Measurements from ENCODE around the gene ZKSCAN8.
"Not testable (repeated sequence)": the region's sequence is repeated elsewhere in the genome, so short reads cannot be mapped to it uniquely, and the experiment has no call there.

Gene ZKSCAN8

GRCh38 chr6:28141500-28142329, at the start of gene ZKSCAN8:
TSS of gene ZKSCAN8 (plus strand) at chr6:28141883. CDS start at chr6:28148408, 6,525 bp downstream.
- DNase-seq: peak; percentile 89

GRCh38 chr6:28102222-28102621, 39.5 kb upstream of the ZKSCAN8 start:
- DNase-seq: not testable (repeated sequence)

- DNase-seq: not testable (repeated sequence)
Measured at GRCh38 chr6:28102699-28103098, 39.0 kb upstream of the ZKSCAN8 start.

- peak; percentile 87 for DNase-seq
Measured at GRCh38 chr6:28104392-28105244, 37.1 kb upstream of the ZKSCAN8 start.

GRCh38 chr6:28105245-28105639, 36.4 kb upstream of the ZKSCAN8 start:
- peak; percentile 9 for DNase-seq

- DNase-seq: no peak
Measured at GRCh38 chr6:28107506-28107905, 34.2 kb upstream of the ZKSCAN8 start.

GRCh38 chr6:28111964-28112363, 29.7 kb upstream of the ZKSCAN8 start:
- DNase-seq: no peak

GRCh38 chr6:28115799-28116198, 25.9 kb upstream of the ZKSCAN8 start:
- DNase-seq: no peak

GRCh38 chr6:28117386-28118050, 24.2 kb upstream of the ZKSCAN8 start:
- no peak for DNase-seq

GRCh38 chr6:28118217-28118616, 23.5 kb upstream of the ZKSCAN8 start:
- DNase-seq: no peak

- DNase-seq: no peak
Measured at GRCh38 chr6:28121876-28122275, 19.8 kb upstream of the ZKSCAN8 start.

- not testable (repeated sequence) for DNase-seq
Measured at GRCh38 chr6:28122283-28122682, 19.4 kb upstream of the ZKSCAN8 start.

- peak; percentile 84 for DNase-seq
Measured at GRCh38 chr6:28124350-28124970, 17.2 kb upstream of the ZKSCAN8 start, which contains the start of gene ZSCAN16. TSS of gene ZSCAN16 (plus strand) at chr6:28124609. CDS start at chr6:28125444, 835 bp downstream.

- peak; percentile 58 for DNase-seq
Measured at GRCh38 chr6:28124971-28125353, 16.7 kb upstream of the ZKSCAN8 start.

GRCh38 chr6:28125401-28125800, 16.3 kb upstream of the ZKSCAN8 start:
- DNase-seq: peak; percentile 10

- peak; percentile 55 for DNase-seq
Measured at GRCh38 chr6:28134015-28134414, 7.7 kb upstream of the ZKSCAN8 start.

GRCh38 chr6:28134716-28135115, 7.0 kb upstream of the ZKSCAN8 start:
- no peak for DNase-seq

- DNase-seq: no peak
Measured at GRCh38 chr6:28135393-28135792, 6.3 kb upstream of the ZKSCAN8 start.

- DNase-seq: peak; percentile 84
Measured at GRCh38 chr6:28136585-28137504, 4.8 kb upstream of the ZKSCAN8 start.

GRCh38 chr6:28137505-28137981, 4.1 kb upstream of the ZKSCAN8 start:
- DNase-seq: peak; percentile 77

GRCh38 chr6:28139860-28140543, 1.7 kb upstream of the ZKSCAN8 start:
- peak; percentile 28 for DNase-seq

Measured in CD4-positive, alpha-beta T cell treated with Interleukin-17A for 1 hour (primary cell).